Superior temporal gyrus (tissue), 1 donor: ENCODE measurements around the gene CAMTA1.

Experiments
- DNase-seq: peaks from one replicate; pipeline ENCODE4 v3.0.0-alpha.2; 2016; ENCODE audit errors: extremely low spot score

Gene CAMTA1

DNA sequence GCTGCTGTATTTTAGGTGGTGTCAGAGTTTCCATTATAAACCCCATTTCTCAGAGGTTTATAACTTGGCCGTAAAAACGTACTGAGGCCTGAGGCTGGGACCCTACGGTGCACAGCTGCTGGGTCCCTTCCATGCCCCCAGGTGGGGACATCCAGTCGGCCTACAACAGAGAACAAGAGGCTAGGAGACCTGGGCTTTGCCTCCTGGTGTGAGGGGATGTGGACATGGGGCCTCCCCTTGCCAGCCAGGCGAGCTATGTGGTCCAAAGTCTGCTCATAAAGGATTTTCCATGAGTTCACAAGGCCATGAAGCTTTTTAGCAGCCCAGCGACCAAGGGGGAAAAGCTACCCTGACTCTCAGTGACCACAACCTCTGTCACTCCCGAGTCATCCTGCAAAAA is 724.3 kb downstream of the CAMTA1 start:
- DNase-seq = no peak

DNA sequence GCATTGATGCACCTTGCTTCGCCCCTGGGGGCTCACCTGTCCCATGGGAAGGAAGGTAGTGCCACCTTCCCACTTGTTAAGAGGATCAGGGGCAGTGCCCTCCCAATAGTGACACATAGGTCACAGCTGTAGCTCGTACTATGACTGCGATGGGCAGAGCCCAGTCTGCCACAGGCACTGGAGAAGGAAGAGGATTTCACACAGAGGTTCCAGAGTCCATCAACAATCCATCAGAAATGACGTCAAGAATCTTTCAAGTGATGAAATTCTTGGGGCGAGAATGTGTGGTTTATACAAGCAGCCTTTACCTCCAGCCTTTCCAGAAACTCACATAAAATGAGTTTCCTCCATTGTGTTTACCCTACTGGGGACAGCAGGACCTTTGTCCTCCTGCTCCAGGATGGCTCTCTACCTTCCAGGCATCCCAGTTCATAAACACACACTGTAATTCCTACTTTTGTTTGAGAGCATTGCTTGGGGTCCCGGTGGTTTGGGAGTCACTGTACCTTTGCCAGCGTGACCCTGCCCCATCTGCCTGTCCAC is 725.2 kb downstream of the CAMTA1 start:
- DNase-seq = no peak

- DNase-seq = no peak
Observed at GRCh38 chr1:7511381-7511780, 726.1 kb downstream of the CAMTA1 start.

DNA sequence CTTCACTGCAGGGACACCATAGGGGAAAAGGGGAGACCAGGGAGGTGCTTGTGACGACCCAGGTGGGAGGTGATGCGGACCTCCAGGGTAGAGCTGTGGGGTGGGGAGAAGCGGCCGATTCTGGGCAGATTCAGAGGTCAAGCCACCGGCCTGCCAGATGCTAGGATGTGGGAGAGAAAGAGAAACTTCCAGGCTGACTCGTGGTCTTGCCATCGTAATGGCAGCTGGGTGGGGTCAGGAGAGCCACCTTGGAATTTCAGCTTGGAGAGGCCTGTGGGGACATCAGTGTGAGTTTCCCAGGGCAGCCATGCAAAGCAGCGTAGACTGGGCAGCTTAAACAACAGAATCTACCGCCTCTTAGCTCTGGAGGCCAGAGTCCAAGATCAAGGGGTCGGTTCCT is 727.8 kb downstream of the CAMTA1 start:
- DNase-seq = no peak

- DNase-seq = no peak
Observed at GRCh38 chr1:7515175-7515574, 729.9 kb downstream of the CAMTA1 start.

DNA sequence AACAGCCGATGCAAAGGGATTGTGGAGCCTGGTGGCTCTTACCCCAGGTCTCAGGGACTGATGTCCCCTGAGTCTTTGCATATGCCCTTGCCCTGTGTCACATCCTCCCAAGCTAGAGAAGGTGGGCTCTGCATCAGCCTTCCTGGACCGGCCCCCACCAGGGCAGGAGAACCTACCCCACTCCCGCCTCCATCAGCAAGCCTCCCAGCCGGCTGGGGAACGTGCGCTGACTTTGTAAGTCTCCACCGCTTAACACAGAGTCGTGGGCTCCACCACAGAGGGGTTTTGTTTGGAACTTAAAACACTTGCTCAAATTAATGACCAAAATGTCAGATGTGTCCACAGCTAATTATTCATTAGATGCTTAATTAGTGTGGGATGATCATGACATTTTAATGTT is 730.6 kb downstream of the CAMTA1 start:
- DNase-seq = no peak

DNA sequence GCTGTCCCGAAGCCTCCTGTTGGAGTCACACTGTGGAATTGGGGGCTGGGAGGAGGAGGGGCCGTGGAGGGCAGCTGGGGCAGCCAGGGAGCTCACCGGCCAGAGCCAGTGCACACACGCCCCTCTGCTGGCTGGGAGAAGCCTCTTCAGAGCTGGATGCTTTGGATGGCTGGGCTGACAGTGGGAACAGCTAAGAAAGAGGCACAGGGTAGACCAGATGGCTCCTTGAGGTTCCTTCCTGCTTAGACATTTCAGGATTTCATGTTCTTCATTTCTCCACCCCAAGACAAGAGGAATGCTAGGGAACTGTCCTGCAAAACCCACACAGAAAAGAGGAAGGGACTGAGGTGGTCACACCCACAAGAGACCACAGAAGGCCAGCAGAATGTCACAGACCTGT is 731.1 kb downstream of the CAMTA1 start:
- DNase-seq = no peak

- DNase-seq = no peak
Observed at GRCh38 chr1:7516929-7517328, 731.7 kb downstream of the CAMTA1 start.

- DNase-seq = no peak
Observed at GRCh38 chr1:7517611-7518330, 732.5 kb downstream of the CAMTA1 start.

DNA sequence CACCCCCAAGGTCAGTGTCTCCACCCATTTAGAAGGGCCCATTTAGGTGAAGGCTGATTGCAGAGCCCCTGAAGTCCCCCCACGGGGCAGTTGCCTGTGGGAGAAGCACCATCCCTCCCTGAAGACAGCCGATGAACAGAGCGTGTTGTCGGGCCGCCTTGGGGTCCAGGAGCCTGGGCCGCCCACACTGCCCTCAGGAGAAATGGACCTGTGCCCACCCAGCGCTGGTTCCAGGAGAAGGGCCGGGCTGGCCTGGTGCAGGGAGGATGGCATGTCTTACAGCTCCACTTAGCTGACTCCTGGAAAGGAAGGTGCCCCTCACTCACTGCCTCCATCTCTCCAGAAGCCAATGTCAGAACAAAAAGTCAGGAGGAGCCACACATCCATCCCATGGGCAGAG is 733.2 kb downstream of the CAMTA1 start:
- DNase-seq = no peak

GRCh38 chr1:7519181-7519860 is 734.1 kb downstream of the CAMTA1 start:
- no peak for DNase-seq

DNA sequence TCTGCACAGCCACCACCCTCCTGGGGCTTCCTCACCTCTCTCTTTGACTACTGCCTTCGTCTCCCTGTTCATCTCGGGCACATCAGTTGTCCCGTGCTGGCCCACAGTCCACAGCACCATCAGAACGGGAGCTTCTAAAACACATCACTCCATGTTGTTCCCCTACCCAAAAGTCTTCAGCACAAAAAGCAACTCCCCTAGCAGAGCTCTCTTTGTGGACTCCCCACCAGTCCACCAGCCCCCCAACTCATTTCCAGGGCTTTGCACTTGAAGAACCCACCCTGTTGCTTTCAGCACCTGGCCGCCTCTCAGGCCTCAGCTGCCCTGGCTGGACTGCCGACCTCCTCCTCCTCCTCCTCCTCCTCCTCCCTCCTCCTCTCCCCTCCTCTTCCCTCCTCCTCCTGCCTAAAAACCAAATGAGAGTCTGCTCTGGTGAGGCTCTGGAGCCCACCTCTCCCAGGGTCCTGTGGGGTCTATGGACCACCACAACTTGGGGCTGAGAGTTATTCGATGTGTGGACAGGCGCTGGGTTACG is 734.7 kb downstream of the CAMTA1 start:
- no peak for DNase-seq

DNA sequence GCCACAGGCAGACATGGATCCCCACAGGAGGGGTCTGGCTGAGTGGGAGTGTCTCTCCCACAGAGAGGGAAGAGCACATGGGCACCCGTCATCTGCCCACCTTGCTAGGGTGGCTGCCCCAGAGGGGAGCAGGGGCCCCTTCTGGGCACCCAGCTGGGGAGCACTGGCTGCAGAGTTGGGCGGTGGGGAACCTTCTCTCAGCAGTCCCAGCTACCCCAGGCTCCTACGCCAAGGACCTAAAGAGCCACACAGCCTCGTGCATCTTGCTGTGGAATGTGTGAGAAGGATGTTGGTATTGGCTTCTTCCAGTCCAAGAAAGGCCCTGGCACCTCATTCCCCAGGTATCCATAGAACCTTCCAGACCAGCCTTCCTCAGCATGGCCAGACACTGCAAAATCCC is 735.2 kb downstream of the CAMTA1 start:
- DNase-seq = no peak

DNA sequence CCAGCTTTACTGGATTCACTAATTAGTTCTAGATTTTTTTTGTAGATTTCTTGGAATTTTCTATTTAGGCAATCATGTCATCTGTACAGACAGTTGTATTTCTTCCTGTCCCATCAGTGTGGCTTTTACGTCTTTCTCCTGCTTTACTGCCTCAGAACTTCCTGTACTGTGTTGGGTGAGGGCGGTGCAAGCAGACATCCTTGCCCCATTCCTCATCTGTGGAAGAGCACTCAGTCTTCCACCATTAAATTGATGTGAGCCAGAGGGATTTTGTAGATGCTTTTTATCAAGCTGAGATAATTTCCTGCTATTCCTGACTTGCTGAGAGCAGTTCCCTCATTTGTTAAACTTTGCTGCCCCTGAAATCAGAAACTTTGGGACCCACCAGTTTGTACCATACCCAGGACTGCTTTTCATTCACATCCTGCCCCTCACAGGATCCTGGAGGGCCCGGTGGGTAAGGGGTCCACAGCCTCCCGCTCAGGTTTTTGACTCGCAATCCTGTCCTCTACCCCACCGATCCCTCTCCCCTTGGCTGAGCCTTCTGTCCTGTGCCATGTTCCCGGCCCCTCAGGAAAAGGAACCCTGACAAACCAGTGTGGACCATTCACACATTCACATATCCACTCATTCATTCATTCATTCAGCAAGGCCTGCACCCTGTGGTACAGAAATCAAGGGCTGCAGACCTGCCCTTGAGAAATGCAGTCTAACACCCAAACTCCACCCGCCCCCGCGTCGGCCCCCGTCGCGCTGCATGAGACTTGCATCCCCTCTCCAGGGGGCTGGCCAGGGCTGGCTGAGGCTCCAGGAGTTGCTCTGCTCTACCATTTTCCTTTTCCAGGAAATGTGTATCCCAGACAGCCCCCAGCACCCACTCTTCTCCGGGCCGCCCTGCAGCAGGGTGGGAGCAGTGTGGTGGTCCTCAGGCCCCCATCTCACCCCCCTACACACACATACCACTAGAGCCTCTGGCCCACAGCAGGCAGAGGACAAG is 739.4 kb downstream of the CAMTA1 start:
- DNase-seq = no peak

DNA sequence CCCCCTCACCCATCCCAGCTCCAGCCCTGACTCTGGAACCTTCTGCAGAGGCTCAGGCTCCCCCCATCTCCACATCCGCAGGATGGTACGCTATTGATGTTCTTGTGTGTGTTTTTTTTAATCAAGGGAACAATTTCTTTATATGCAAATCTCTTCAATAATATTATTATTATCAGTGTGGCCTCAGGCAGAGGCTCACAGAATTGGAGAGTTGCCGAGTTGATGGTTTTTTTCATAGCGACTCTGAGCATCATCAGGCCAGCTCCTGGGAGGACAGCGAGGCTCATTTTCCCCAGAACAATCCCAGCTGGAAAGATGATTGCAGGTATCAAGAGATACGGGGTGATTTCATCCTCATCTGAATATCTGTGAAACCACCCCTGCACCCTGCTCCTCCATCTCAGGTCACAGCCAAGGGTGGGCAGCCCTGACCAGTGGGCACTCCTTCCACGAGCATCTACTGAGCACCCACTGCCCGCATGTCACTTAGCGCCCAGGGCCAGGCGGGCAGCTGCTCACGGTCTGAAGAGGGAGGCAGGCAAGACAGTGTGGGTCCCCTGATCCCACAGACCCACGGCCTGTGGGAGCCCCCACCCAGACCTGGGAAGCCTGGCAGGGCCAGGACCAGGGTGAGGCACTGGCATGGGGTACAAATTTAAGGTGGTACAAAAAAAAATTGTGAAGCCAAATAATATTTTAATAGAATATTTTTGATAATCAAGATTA is 740.2 kb downstream of the CAMTA1 start:
- DNase-seq = no peak

DNA sequence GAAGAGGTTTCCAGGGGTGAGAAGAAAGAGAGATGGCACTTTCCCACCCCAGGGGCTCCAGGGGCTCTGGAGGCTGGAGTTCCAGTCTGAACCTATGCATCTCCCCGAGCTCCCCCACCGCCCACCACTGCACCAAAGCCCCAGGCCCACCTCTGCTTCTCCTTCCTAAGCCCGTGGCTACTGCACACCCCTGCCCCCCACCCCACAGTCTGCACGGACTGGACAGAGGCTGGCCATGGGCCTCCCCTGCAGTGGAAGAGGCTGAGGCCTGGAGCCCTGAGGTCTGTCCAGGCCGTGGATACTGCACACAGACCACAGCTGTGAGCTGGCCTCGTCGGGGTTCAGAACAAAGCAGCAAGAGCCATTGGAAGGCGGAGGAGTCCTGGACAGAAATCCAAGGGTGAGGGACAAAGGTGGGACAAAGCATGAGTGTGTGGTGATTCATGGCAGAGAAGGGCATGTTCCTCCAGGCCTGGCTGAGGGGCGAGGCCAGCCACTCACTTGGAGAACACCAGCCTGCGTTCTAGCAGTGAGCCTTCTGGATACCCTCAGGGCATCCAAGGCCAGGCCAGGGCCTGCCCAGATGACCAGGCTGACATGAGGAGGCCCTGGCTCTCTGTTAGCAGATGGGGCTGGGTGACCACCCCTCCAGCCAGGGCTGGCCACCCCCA is 741.1 kb downstream of the CAMTA1 start:
- DNase-seq = no peak

DNA sequence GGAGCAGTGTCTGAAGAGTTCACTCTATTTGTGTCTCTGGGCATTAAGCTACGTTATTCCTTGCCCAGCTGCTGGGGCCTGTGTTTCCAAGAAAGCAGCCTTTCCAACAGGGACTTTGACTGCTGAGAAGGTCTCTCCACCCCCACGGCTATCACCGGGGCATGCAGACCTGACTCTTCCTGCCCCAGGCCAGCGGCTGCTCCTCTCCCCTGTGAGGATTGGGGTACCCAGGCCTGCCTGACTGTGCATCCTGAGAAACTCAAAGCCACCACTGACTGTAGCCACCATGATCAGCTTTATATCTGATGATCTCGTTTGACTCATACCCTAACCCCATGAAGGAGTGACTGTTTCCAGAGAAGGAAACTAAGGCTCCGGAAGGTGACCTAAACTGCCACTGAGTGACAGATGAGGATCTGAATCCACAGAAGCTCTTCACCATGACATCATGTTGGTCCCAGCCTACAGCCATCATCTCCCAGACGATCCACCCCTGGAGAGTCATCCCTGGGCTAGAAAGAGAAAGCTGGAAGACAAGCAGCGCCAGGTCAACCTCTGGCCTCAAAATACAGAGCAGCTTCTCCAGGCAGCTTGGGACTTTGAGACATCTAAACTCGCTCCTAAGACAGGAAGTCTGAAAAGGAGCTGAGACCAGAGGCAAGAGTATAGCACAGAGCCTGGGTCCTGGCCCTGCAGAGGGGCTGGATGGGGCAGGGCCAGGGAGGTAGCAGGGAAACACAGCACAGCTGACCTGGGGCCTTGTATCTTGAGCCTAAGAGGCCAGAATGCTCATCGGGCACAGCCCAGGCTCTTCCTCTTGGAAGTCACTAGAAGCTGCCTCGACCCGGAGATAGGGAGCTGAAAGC is 741.8 kb downstream of the CAMTA1 start:
- no peak for DNase-seq

DNA sequence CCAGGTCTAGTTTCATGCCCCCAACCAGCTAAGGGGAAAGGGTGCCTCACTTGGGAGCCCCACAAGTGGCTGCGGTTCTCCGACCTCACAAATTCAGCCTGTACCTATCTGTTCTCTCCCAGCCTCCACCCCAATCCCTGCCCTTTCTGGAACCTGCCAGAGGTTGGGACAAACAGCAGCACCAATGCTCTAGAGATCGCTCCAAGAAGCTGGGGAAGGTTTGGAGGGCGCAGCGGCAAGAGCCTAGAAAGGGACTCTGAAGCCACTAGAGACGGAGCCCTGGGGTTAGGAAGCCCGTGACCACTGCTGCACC is 742.4 kb downstream of the CAMTA1 start:
- DNase-seq = no peak

GRCh38 chr1:7528386-7529198 is 743.3 kb downstream of the CAMTA1 start:
- no peak for DNase-seq
